B cell (primary cell): Measurements from ENCODE around the gene MRPS6. TPM values are rescaled to one million over a fixed set of nuclear protein-coding genes. Genes with fewer than 3 reads are reported as not detected.

Experiments
- ATAC-seq: fragments of 200-7000 bp; cut with Tn5 transposase; one replicate; pipeline ENCODE4 v1.10.0; 2021; ENCODE audit warnings: low read depth, mild to moderate bottlenecking, moderate number of reproducible peaks, moderate library complexity
- CTCF ChIA-PET: fragments of 350-600 bp; sonication (Branson Sonifier 250); formaldehyde crosslinking; loops from one replicate; lab custom pipeline; 2021; ENCODE audit warnings: antibody characterized with exemption, inconsistent platforms; lab: Charles Lee
- POLR2A ChIA-PET: fragments of 350-600 bp; sonication (Branson Sonifier 250); formaldehyde crosslinking; loops from one replicate; lab custom pipeline; 2021; ENCODE audit warnings: antibody characterized with exemption; lab: Charles Lee
- DNase-seq: peaks from one replicate; pipeline ENCODE4 v3.0.0; 2013
- H2AFZ ChIP-seq: 2 replicates; pipeline ENCODE4 v1.6.1; 2012; ENCODE audit warnings: mild to moderate bottlenecking, low read depth, low read length; ENCODE audit not compliant: insufficient read depth, poor library complexity, severe bottlenecking
- H3K27ac ChIP-seq, 2 donors: 1 replicate in 1 of 2; 2 replicates in 1 of 2; pipeline ENCODE4 v1.5.1; 2012 to 2013; ENCODE audit warnings: low read length in 2 of 2, mild to moderate bottlenecking in 2 of 2, moderate library complexity in 1 of 2
- H3K27me3 ChIP-seq, 4 experiments: fragments of 200-600 bp in 1 of 4; sonication (generic) in 1 of 4; replicated peaks in 1 of 4; 1 replicate in 2 of 4; 2 replicates in 2 of 4; pipeline versions ENCODE4 v1.6.1 to v1.7.0; 2013 to 2016; ENCODE audit warnings: low read length in 3 of 4, mild to moderate bottlenecking in 2 of 4, mixed read lengths in 1 of 4, moderate library complexity in 1 of 4; ENCODE audit not compliant: insufficient read depth in 4 of 4, control insufficient read depth in 3 of 4; ENCODE audit errors: control extremely low read depth in 1 of 4
- H3K36me3 ChIP-seq, 2 experiments: replicated peaks in 1 of 2; 1 replicate in 1 of 2; 2 replicates in 1 of 2; pipeline versions ENCODE4 v1.6.1 to v1.7.1; 2013; ENCODE audit warnings: low read length in 1 of 2; ENCODE audit not compliant: insufficient read depth in 2 of 2, control insufficient read depth in 1 of 2; ENCODE audit errors: control extremely low read depth in 1 of 2, extremely low read depth in 1 of 2
- H3K4me1 ChIP-seq, 2 donors: fragments of 200-600 bp in 1 of 2; sonication (generic) in 1 of 2; 1 replicate in 1 of 2; 2 replicates in 1 of 2; pipeline versions ENCODE4 v1.5.1 to v1.6.1; 2013 to 2017; ENCODE audit warnings: low read length in 2 of 2; ENCODE audit not compliant: control insufficient read depth in 2 of 2, insufficient read depth in 2 of 2
- H3K4me2 ChIP-seq: replicated peaks from 2 replicates; pipeline ENCODE3; 2012; ENCODE audit warnings: mild to moderate bottlenecking, low read depth, low read length; ENCODE audit not compliant: poor library complexity, severe bottlenecking
- H3K4me3 ChIP-seq, 5 experiments: fragments of 200-600 bp in 1 of 5; sonication (generic) in 1 of 5; 1 replicate in 3 of 5; 2 replicates in 2 of 5; pipeline versions ENCODE4 v1.5.1 to v1.7.0; 2011 to 2016; ENCODE audit warnings: low read length in 4 of 5, mild to moderate bottlenecking in 4 of 5, low read depth in 2 of 5, control low read depth in 1 of 5, moderate library complexity in 1 of 5; ENCODE audit not compliant: insufficient read depth in 1 of 5; ENCODE audit errors: control extremely low read depth in 1 of 5, extremely low read depth in 1 of 5
- H3K79me2 ChIP-seq: fragments of 200-600 bp; sonication (generic); one replicate; pipeline ENCODE4 v1.6.0; 2016; ENCODE audit warnings: low read length; ENCODE audit not compliant: control insufficient read depth, insufficient read depth
- H3K9ac ChIP-seq: fragments of 200-600 bp; sonication (generic); 2 replicates; pipeline ENCODE4 v1.6.1; 2017; ENCODE audit warnings: mild to moderate bottlenecking, low read length, moderate library complexity
- H3K9me3 ChIP-seq, 3 donors: one replicate each; pipeline versions ENCODE4 v1.6.1 to v1.7.1; 2013; ENCODE audit warnings: low read length in 2 of 3; ENCODE audit not compliant: control insufficient read depth in 2 of 3, insufficient read depth in 1 of 3; ENCODE audit errors: control extremely low read depth in 1 of 3
- H4K20me1 ChIP-seq: 2 replicates; pipeline ENCODE4 v1.6.0; 2012; ENCODE audit warnings: mild to moderate bottlenecking, low read length; ENCODE audit not compliant: insufficient read depth, control insufficient read depth, poor library complexity, severe bottlenecking
- H3K27ac Mint-ChIP-seq: one replicate; pipeline ENCODE4 v1.8.0; 2021; ENCODE audit warnings: mixed read lengths
- H3K27me3 Mint-ChIP-seq: one replicate; pipeline ENCODE4 v1.8.0; 2021; ENCODE audit warnings: mixed read lengths
- H3K4me1 Mint-ChIP-seq: one replicate; pipeline ENCODE4 v1.8.0; 2021; ENCODE audit warnings: mixed read lengths
- H3K4me3 Mint-ChIP-seq: one replicate; pipeline ENCODE4 v1.8.0; 2021; ENCODE audit warnings: mixed read lengths
- H3K9me3 Mint-ChIP-seq: one replicate; pipeline ENCODE4 v1.8.0; 2022; ENCODE audit warnings: mixed read lengths; ENCODE audit not compliant: insufficient read depth
- CTCF ChIP-seq: fragments of 200-600 bp; IDR thresholded peaks from one replicate; pipeline ENCODE4 v1.8.0; 2022; ENCODE audit warnings: antibody characterized with exemption, mild to moderate bottlenecking
- EZH2 ChIP-seq: IDR thresholded peaks from 2 replicates; pipeline ENCODE4 v1.6.1; 2012; ENCODE audit warnings: borderline replicate concordance, low read depth, mild to moderate bottlenecking, moderate library complexity, low read length; ENCODE audit not compliant: insufficient read depth, poor library complexity, severe bottlenecking
- WGBS: methylation state at CpG from one replicate; pipeline ENCODE4 v1.1.5; 2013; ENCODE audit warnings: missing lambda C conversion rate; ENCODE audit not compliant: insufficient coverage; 5-methylcytosine and 5-hydroxymethylcytosine counted together
- intact Hi-C: fragments of 100-400 bp; cut with micrococcal nuclease; formaldehyde crosslinking; loops from one replicate; pipeline ENCODE4 v1.10.0; 2022
- polyA plus RNA-seq: library from polyadenylated mRNA; depleted of rRNA; stranded (reverse); fragments of >200 nt; gene quantifications from 2 replicates; pipeline ENCODE4 v1.2.3, GENCODE V29; 2012
- total RNA-seq, 2 donors: library from RNA; stranded (reverse); fragments of 120-200 nt in 1 of 2; gene quantifications; 1 replicate in 1 of 2; 2 replicates in 1 of 2; pipeline versions ENCODE4 v1.2.3 to v1.2.4, GENCODE V29; 2013 to 2022

Gene MRPS6
- total and polyA plus RNA-seq, 2 donors (not counting 1 experiment from before 2014, with no cell fraction given): 15.7 to 37.9 TPM

GRCh38 chr21:34133802-34134201 lies 60.4 kb downstream of the MRPS6 start:
- H3K27ac Mint-ChIP-seq: no peak overlapping the region
- CTCF ChIA-PET: interaction anchor here (0.9 kb wide), 1 partner anchor 210 kb away, joined by 3 read pairs; no protein-coding TSS in a partner anchor

GRCh38 chr21:34135330-34135729 lies 62.0 kb downstream of the MRPS6 start:
- Histone ChIP-seq H4K20me1 (peaks cover 20% of the 10 kb centered on the region), H3K36me3 (peaks cover 1 to 33% of the 10 kb centered on the region in 2 experiments), H3K79me2 (peaks cover 54% of the 10 kb centered on the region), H3K9me3 (peaks cover 3 to 17% (median 7%) of the 10 kb centered on the region in 3 donors), H2AFZ (no peak overlapping the region), H3K4me1 (peaks cover 0 to 5% of the 10 kb centered on the region in 2 donors), H3K27ac (no peak overlapping the region), H3K4me3 (no peak overlapping the region), H3K27me3 (no peaks in the 10 kb centered on the region), H3K9ac (no peak overlapping the region), H3K4me2 (no peak overlapping the region)
- no peaks in the 10 kb centered on the region for H3K27me3 Mint-ChIP-seq
- TF ChIP-seq EZH2: no peak
- DNase-seq (no peak), ATAC-seq (no peak)
- intact Hi-C loops: no loop called here
- CTCF ChIA-PET: interaction anchor here (0.8 to 2.1 kb wide), 2 partner anchors 211 to 227 kb away, joined by 5 read pairs; no protein-coding TSS in a partner anchor
- H3K4me3 Mint-ChIP-seq: no peak overlapping the region
- H3K27ac Mint-ChIP-seq: no peak overlapping the region
- 97% methylated on average over 4 of the region's 5 CpGs for WGBS
- H3K9me3 Mint-ChIP-seq: peaks cover 3% of the 10 kb centered on the region
- peaks cover 31% of the 10 kb centered on the region for H3K4me1 Mint-ChIP-seq
- POLR2A ChIA-PET: no interaction called here

More at GRCh38 chr21:34133802-34134201, 60.4 kb downstream of the MRPS6 start:
- Histone ChIP-seq H3K79me2 (peaks cover 63% of the 10 kb centered on the region), H4K20me1 (peaks cover 22% of the 10 kb centered on the region), H3K36me3 (peaks cover 1 to 37% of the 10 kb centered on the region in 2 experiments), H3K9ac (no peak overlapping the region), H3K27ac (no peak overlapping the region), H3K4me2 (no peak overlapping the region), H2AFZ (no peak overlapping the region), H3K4me1 (peaks cover 0 to 5% of the 10 kb centered on the region in 2 donors), H3K9me3 (peaks cover 3 to 17% (median 7%) of the 10 kb centered on the region in 3 donors), H3K27me3 (no peaks in the 10 kb centered on the region), H3K4me3 (no peak overlapping the region)
- Mint-ChIP-seq H3K9me3 (peaks cover 3% of the 10 kb centered on the region), H3K4me3 (no peak overlapping the region), H3K4me1 (peaks cover 40% of the 10 kb centered on the region), H3K27me3 (no peaks in the 10 kb centered on the region)
- WGBS: 100% methylated on average over 2 of the region's 2 CpGs
- ATAC-seq (no peak), DNase-seq (no peak)
- POLR2A ChIA-PET: no interaction called here
- intact Hi-C loops: no loop called here
- TF ChIP-seq CTCF (peak; percentile 26), EZH2 (no peak)
